ENCODE results near the gene ATL3.
"Not testable (repeated sequence)": the region's sequence is repeated elsewhere in the genome, so short reads cannot be mapped to it uniquely, and the experiment has no call there.

The ATL3 gene

GRCh38 chr11:63586451-63587166, 84.6 kb downstream of the ATL3 start:
- no peak for DNase-seq

- no peak for DNase-seq
These were observed 87.9 kb downstream of the ATL3 start for GRCh38 chr11:63583357-63583677.

- DNase-seq: not testable (repeated sequence)
These were observed 90.0 kb downstream of the ATL3 start for GRCh38 chr11:63581224-63581623.

- not testable (repeated sequence) for DNase-seq
These were observed 92.3 kb downstream of the ATL3 start for GRCh38 chr11:63578882-63579281.

- no peak for DNase-seq
These were observed 96.1 kb downstream of the ATL3 start for GRCh38 chr11:63574856-63575602.

Data from activated T-cell treated with anti-CD3 and anti-CD28 coated beads for 4 hours (primary cell).